GM10266 (cell line): ENCODE measurements around the gene TMLHE.
"Not testable (repeated sequence)": the region's sequence is repeated elsewhere in the genome, so short reads cannot be mapped to it uniquely, and the experiment has no call there.

ENCODE experiments used
- DNase-seq: peaks from one replicate; pipeline ENCODE4 v3.0.0; 2012; ENCODE audit errors: extremely low spot score
- TF ChIP-seq, protein P1 (sequence below): IDR thresholded peaks from 2 replicates; pipeline ENCODE4 v1.5.1; 2012; ENCODE audit warnings: mild to moderate bottlenecking, low read depth; ENCODE audit not compliant: control insufficient read depth, insufficient read depth; ENCODE audit errors: missing control alignments

TMLHE gene, protein sequence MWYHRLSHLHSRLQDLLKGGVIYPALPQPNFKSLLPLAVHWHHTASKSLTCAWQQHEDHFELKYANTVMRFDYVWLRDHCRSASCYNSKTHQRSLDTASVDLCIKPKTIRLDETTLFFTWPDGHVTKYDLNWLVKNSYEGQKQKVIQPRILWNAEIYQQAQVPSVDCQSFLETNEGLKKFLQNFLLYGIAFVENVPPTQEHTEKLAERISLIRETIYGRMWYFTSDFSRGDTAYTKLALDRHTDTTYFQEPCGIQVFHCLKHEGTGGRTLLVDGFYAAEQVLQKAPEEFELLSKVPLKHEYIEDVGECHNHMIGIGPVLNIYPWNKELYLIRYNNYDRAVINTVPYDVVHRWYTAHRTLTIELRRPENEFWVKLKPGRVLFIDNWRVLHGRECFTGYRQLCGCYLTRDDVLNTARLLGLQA

GRCh38 chrX:155612312-155613224 is at the start of gene TMLHE, which contains the start of gene SPRY3:
Gene TMLHE (minus strand): TSS chrX:155612952. CDS start chrX:155545276, 67,676 bp downstream.
Gene SPRY3 (plus strand): TSS chrX:155612586.
- peak; percentile 38 for DNase-seq
- TF ChIP-seq, protein P1, sequence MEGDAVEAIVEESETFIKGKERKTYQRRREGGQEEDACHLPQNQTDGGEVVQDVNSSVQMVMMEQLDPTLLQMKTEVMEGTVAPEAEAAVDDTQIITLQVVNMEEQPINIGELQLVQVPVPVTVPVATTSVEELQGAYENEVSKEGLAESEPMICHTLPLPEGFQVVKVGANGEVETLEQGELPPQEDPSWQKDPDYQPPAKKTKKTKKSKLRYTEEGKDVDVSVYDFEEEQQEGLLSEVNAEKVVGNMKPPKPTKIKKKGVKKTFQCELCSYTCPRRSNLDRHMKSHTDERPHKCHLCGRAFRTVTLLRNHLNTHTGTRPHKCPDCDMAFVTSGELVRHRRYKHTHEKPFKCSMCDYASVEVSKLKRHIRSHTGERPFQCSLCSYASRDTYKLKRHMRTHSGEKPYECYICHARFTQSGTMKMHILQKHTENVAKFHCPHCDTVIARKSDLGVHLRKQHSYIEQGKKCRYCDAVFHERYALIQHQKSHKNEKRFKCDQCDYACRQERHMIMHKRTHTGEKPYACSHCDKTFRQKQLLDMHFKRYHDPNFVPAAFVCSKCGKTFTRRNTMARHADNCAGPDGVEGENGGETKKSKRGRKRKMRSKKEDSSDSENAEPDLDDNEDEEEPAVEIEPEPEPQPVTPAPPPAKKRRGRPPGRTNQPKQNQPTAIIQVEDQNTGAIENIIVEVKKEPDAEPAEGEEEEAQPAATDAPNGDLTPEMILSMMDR = no peak

GRCh38 chrX:155662282-155662681 is 49.5 kb upstream of the TMLHE start:
- TF ChIP-seq, protein P1 = no peak
- no peak for DNase-seq

DNA sequence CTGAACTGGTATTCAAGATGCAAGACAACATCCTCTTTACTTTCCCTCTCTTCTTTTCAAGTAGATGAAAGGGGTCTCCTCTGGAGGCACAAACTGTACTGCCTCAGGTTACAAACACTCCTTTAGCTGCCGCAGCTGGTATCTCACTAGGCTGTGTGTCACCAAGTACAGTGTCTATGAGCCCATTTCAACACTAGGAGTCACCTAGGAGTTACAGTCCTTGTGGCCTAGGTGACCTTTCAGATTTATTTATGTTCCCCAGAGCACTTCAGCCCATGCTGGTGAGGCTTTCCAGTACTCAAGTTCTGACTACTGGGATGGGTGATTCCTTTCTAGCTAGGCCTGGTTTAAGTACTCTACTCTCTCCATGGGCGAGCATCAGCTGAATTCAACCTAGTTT is 32.4 kb upstream of the TMLHE start:
- TF ChIP-seq, protein P1 = no peak
- no peak for DNase-seq

- TF ChIP-seq, protein P1 = no peak
Observed at GRCh38 chrX:155643240-155643639, 30.5 kb upstream of the TMLHE start.

DNA sequence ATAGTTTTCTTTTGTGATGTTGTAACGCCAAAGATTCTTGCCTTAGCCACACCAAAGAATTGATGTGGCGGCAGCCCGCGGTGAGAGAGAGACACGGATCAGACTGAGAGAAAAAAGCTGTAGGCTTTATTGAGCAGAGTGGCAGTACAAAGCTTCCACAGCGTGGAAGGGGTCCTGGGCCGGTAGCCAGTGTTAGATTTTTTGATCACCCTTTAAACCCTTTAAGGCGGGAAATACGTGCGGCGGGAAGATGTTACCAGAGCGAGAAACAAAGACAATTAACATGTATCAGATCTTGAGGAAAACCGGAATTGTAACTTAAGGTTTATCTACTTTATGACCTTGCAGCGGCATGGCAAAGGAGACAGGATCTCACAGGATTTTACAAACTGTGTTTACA is 28.6 kb upstream of the TMLHE start:
- not testable (repeated sequence) for DNase-seq

More at GRCh38 chrX:155643240-155643639, 30.5 kb upstream of the TMLHE start:
- no peak for DNase-seq

DNA sequence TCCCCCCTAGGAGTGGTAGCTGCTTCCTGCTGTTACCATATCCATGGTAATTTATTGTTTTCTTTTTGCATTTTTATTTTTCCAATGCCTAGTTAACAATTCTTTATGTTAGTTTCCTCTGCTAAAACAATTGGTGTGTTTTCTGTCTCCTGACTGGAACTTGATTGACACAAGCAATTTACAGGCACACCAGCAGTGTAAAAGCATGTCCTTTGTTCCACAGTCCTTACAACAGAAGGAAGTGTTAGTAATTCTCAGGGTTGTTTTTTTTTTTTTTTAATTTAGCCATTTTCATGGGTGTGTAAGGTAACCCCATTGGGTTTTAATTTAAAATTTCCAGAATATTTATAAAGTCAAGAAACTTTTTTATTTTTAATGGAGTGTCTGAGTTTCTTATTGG is 25.0 kb upstream of the TMLHE start:
- TF ChIP-seq, protein P1 = no peak
- no peak for DNase-seq

DNA sequence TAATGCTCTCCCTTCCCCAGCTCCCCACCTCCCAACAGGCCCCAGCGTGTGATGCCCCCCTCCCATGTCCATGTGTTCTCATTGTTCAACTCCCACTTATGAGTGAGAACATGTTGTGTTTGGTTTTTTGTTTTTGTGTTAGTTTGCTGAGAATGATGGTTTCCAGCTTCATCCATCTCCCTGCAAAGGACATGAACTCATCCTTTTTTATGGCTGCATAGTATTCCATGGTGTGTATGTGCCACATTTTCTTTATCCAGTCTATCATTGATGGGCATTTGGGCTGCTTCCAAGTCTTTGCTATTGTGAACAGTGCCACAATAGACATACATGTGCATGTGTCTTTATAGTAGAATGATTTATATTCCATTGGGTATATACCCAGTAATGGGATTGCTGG is 22.3 kb upstream of the TMLHE start:
- not testable (repeated sequence) for DNase-seq
